ENCODE results near the gene TENM4.

Gene TENM4

GRCh38 chr11:79309407-79309806, 131.4 kb downstream of the TENM4 start:
- DNase-seq, result no peak

GRCh38 chr11:79308429-79308828, 132.4 kb downstream of the TENM4 start:
- no peak for DNase-seq

GRCh38 chr11:79304599-79305212, 136.1 kb downstream of the TENM4 start:
- no peak for DNase-seq

- DNase-seq, result no peak
These were observed 144.7 kb downstream of the TENM4 start for GRCh38 chr11:79296141-79296540.

- DNase-seq, result no peak
These were observed 145.7 kb downstream of the TENM4 start for GRCh38 chr11:79294845-79295731.

- DNase-seq, result no peak
These were observed 148.9 kb downstream of the TENM4 start for GRCh38 chr11:79291948-79292347.

GRCh38 chr11:79290761-79291160, 150.1 kb downstream of the TENM4 start:
- no peak for DNase-seq

- DNase-seq, result no peak
These were observed 152.9 kb downstream of the TENM4 start for GRCh38 chr11:79287952-79288351.

- no peak for DNase-seq
These were observed 155.1 kb downstream of the TENM4 start for GRCh38 chr11:79285756-79286155.

GRCh38 chr11:79276736-79277325, 164.0 kb downstream of the TENM4 start:
- no peak for DNase-seq

- no peak for DNase-seq
These were observed 166.0 kb downstream of the TENM4 start for GRCh38 chr11:79274636-79275331.

GRCh38 chr11:79273781-79274180, 167.0 kb downstream of the TENM4 start:
- no peak for DNase-seq

GRCh38 chr11:79269611-79270307, 171.1 kb downstream of the TENM4 start:
- peak in 1 of 56 donors; percentile 12 for DNase-seq

GRCh38 chr11:79266396-79266795, 174.4 kb downstream of the TENM4 start:
- no peak for DNase-seq

- DNase-seq, result no peak
These were observed 175.0 kb downstream of the TENM4 start for GRCh38 chr11:79265756-79266322.

- DNase-seq, result peak in 1 of 56 donors; percentile 11
These were observed 176.5 kb downstream of the TENM4 start for GRCh38 chr11:79264284-79264683.

- no peak for DNase-seq
These were observed 177.8 kb downstream of the TENM4 start for GRCh38 chr11:79263001-79263400.

- DNase-seq, result no peak
These were observed 178.6 kb downstream of the TENM4 start for GRCh38 chr11:79262221-79262620.

- DNase-seq, result no peak
These were observed 179.1 kb downstream of the TENM4 start for GRCh38 chr11:79261684-79262083.

- DNase-seq, result no peak
These were observed 181.0 kb downstream of the TENM4 start for GRCh38 chr11:79259800-79260199.

- DNase-seq, result peak in 35 of 56 donors; percentile 8 to 79 (median 32)
These were observed 182.3 kb downstream of the TENM4 start for GRCh38 chr11:79258576-79258975.

Data from nucleus accumbens (tissue), 56 donors.